HG03460 (cell line): Measurements from ENCODE around the gene RBM4B.

Experiments
- ATAC-seq: cut with Tn5 transposase; IDR thresholded peaks from one replicate; pipeline ENCODE4 v1.9.1; 2021; ENCODE audit not compliant: unreplicated experiment

The RBM4B gene

GRCh38 chr11:66616379-66617154, 61.1 kb downstream of the RBM4B start, which contains the start of gene RBM14:
Gene RBM14 (plus strand): TSS chr11:66616630. CDS start chr11:66616721, 91 bp downstream.
- peak; percentile 88 for ATAC-seq
